ENCODE results near the gene DNAH12.

DNAH12 gene

GRCh38 chr3:57544181-57545125 lies at the start of gene DNAH12:
TSS of gene DNAH12 (minus strand) at chr3:57544344. CDS start at chr3:57542870, 1,474 bp downstream.
- peak; percentile 73 for DNase-seq

- DNase-seq: no peak
These were observed 48.2 kb upstream of the DNAH12 start for GRCh38 chr3:57592306-57592705.

- DNase-seq: no peak
These were observed 43.8 kb upstream of the DNAH12 start for GRCh38 chr3:57587905-57588304.

- no peak for DNase-seq
These were observed 42.6 kb upstream of the DNAH12 start for GRCh38 chr3:57586778-57587177.

- no peak for DNase-seq
These were observed 39.4 kb upstream of the DNAH12 start for GRCh38 chr3:57583544-57583943.

- DNase-seq: no peak
These were observed 38.5 kb upstream of the DNAH12 start for GRCh38 chr3:57582474-57583168.

GRCh38 chr3:57577801-57578200 lies 33.7 kb upstream of the DNAH12 start:
- DNase-seq: no peak

- DNase-seq: no peak
These were observed 32.0 kb upstream of the DNAH12 start for GRCh38 chr3:57575966-57576626.

GRCh38 chr3:57572096-57572495 lies 28.0 kb upstream of the DNAH12 start:
- DNase-seq: no peak

- DNase-seq: no peak
These were observed 26.7 kb upstream of the DNAH12 start for GRCh38 chr3:57570878-57571277.

GRCh38 chr3:57569859-57570450 lies 25.8 kb upstream of the DNAH12 start:
- no peak for DNase-seq

- DNase-seq: no peak
These were observed 15.4 kb upstream of the DNAH12 start for GRCh38 chr3:57559526-57559925.

GRCh38 chr3:57557085-57557537 lies 13.0 kb upstream of the DNAH12 start:
- DNase-seq: peak; percentile 50

GRCh38 chr3:57556459-57557084 lies 12.4 kb upstream of the DNAH12 start:
- DNase-seq: no peak

GRCh38 chr3:57555738-57556458 lies 11.8 kb upstream of the DNAH12 start, which contains the start of gene PDE12:
TSS of gene PDE12 (plus strand) at chr3:57556274. CDS start at chr3:57556380, 106 bp downstream.
- DNase-seq: peak; percentile 90

GRCh38 chr3:57555306-57555705 lies 11.2 kb upstream of the DNAH12 start:
- DNase-seq: no peak

- no peak for DNase-seq
These were observed 2.5 kb upstream of the DNAH12 start for GRCh38 chr3:57546616-57547015.

- DNase-seq: no peak
These were observed 1.6 kb upstream of the DNAH12 start for GRCh38 chr3:57545636-57546268.

- no peak for DNase-seq
These were observed 5.7 kb downstream of the DNAH12 start for GRCh38 chr3:57538465-57538864.

GRCh38 chr3:57530071-57530608 lies 14.0 kb downstream of the DNAH12 start:
- no peak for DNase-seq

Data from right forelimb (tissue), 1 donor.